SH-SY5Y (cell line): ENCODE data around the gene RAB3C.

Experiments
- GATA2 ChIP-seq: IDR thresholded peaks from 2 replicates; pipeline ENCODE4 v1.6.1; 2011; ENCODE audit warnings: mild to moderate bottlenecking, low read depth, low read length
- GATA3 ChIP-seq: IDR thresholded peaks from 2 replicates; pipeline ENCODE4 v1.6.1; 2011; ENCODE audit warnings: low read depth, mild to moderate bottlenecking, low read length, moderate library complexity

RAB3C gene

DNA sequence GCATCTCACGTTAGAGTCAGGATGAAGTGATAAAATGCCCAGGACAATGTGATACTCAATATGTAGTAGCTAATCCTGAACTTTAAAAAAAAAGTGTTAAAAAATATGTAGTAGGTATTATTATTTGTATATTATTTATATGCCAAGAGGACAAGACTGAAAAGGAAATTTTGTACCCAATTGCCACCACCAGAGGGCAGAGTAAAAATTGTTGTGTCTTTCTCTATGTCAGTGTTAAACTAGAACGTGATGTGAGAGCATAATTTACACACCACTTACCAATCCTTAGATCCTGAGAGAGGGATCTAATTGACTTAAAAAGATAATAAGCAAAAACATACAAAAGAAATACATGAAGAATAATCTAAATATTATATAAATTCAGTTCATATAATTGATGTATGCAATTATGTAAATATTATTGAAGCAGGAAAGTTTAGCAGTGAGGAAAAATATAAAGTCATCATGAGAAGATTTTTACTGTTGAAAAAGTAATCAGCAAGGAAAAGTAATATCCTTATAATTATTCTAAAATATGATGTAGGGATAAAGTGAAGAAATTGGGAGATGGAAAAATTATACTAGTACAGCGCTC is 288.9 kb downstream of the RAB3C start:
- no peak for TF ChIP-seq GATA2
- no peak for TF ChIP-seq GATA3

DNA sequence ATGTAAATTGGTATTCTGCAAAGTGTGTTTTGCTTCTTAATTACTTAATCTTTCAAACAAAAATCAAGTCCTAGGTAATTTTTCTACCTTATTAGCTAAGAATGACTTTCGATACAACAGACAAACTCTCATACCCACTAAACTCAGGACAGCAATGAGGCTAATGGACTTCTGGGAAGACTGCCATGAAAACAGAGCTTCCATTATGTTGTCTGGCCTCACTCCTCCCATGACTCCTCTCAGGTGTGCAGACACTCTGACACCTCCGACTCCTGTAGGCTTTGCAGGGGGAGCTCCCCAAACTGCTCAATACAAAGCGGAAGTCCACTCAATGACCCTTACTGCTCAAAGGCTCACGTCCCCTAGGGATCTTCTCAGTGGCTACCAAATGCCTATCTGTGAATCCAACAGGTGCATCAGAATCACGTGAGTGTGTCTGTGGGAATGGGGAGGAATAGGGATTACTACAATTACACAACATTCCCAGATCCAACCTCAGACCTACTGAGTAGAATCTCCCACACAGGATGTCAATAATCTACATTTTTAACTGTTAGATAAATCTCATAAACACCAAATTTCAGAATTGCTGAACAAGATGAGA is 289.9 kb downstream of the RAB3C start:
- no peak for TF ChIP-seq GATA3
- no peak for TF ChIP-seq GATA2

DNA sequence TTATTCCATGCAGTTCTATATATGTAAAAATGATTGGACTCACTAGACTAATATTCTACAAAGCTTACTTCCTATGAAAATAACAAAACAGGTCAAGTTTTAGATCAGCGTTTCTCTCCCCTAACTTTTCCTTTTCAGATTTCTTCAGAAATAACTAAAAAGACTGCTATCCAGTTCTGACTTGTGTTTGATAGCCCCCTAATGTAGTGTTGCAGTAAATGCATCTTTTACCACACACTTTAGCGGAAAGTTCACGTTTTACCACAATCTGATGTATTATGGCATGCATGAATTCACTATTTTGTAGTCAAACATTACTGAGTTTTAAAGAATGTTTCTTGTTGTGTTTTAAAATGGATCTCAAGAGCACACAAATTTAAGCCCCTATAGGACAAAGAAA is 292.7 kb downstream of the RAB3C start:
- TF ChIP-seq GATA2 (no peak), GATA3 (no peak)

DNA sequence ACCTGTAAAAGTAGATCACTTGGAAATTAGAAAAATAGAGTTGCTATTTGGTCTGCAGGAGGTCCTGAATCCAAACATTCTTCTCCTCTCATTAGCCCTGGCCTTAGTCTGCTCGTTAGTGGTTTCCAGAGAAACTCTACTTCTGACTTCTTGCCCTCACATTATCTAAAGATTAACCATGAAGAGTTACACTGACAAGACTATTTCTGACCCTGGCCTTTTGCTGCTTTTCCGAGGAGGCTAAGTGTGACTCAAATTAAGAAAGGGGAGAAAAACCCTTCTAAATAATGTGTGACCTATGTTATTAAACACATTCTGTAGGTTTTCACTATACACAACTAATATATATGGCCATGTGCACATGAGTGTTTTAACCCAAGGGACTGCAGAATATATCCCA is 302.4 kb downstream of the RAB3C start:
- TF ChIP-seq GATA2, result no peak
- no peak for TF ChIP-seq GATA3

DNA sequence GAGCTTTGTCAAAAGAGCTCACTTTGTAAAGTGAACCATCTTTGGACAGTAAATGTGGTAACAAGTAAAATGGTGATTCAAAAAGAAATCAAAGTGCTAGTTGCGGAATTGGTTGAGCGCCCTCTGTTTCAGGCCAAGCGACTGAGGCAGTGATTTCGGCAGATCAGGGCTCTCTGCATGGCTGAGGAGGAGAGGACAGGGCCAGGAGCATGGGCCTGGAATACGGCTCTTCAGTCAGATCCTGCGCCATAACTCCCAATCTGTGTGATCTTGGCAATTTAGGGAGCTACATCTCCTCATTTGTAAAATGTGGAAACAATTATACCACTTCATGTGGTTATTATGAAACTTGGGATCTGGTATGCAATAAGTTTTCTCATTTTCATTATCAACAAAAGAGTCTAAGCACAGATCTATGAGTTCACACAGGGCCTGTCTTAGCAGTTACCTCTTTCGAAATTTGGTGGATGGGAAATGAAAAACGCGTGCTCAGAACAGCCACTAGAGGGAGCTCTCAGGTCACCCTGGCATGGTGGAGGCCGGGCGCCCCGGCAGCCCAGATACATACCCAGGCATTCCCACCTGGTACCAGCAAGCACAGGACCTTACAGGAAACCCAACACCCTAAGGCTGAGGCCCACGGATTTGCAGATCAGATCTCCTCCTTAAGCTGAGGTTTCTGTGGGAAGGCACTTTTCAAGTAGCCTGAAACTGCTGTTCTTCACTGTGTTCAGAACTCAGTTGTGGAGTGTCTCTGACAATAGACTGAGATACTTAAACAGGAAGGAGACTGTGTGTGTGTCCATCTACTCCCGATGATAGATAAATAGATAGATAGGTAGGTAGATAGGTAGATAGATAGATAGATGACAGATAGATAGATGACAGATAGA is 303.7 kb downstream of the RAB3C start:
- no peak for TF ChIP-seq GATA3
- no peak for TF ChIP-seq GATA2

DNA sequence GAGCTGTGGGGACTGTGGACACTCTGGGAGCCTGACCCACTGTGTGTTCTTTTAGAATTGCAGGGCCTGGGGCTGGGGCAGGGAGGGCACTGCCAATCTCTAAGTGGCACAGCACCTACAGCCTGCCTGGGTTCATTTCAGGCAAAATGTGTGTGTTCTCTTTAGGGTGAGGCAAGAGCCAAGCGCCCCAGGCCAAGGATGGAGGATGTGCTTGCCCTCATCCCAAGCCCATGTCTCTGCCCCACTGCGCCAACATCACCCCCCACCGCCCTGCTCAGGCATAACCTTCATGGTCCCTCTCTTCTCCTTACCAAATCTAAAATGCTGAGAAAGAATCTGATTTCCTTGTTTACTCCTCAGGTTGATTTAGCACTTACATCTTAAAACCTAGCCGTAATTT is 304.4 kb downstream of the RAB3C start:
- TF ChIP-seq GATA2 (no peak), GATA3 (no peak)

DNA sequence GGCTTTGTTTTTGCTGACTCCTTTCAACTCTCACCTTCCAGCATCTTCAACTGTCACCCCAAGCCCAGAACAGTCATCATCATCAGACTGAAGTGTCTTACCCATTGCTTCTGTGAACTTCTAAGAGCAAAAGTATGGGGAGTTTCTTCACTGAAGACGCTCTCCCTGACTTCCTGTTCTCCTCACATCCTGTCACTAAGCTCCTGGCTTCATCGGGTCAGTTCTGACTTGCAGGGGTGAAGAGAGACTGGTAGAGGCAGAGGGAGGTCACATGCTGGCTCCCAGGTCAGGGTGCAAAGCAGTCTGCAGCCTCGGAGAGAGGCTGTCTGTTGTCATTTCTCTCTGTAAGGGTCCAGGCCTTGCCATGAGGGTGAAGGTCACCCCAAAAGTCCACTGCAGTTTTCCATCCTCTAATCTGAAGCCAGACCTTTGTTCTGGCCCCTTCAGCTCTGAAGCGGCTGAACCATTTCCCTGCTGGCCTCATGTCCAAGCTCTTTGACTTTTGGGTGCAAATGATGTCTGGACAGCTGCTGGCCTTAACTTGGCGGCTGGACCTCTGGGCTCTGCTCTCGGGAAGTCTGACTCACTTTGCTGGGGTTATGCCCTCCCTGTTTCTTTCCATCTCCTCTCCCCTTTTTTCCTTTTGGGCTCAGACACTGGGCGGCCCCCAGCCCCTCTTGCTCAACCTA is 305.0 kb downstream of the RAB3C start:
- no peak for TF ChIP-seq GATA2
- no peak for TF ChIP-seq GATA3

DNA sequence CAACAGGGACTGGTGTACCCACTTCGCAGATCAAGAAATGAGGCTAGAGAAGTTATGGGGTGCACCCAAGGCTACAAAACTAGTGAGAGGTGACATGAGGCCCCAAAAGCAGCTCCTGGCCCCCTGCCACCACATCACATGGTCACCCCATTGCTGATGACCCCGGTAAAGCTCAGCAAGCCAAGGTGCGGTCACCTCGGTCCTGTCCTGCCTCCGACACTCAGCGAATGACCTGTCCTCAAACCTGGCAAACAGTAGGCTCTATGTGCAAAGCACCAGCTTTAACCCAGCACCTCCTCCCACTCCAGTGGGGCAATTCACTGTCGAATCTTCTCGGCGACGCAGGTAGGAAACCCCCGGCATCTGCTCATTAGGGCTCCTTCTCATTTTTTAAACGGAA is 307.4 kb downstream of the RAB3C start:
- TF ChIP-seq GATA2 (no peak), GATA3 (no peak)

DNA sequence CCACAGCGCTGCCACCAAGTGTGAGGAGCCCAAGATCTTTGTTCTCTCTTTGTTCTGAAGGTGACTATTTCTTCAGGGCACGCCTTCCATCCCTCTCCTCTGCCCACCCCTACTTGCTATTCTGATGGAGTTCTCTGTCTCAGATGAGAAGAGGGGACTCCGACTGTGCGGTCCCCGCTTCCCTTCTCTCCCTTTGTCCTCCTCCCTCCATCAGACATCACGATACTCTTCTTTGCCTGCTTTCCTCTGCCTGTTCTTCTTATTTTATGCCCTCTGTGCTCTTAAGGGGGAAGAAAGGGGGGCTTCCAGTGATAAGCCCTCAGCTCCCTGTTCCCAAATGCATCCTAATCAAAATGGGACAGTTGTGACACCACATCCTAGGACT is 307.8 kb downstream of the RAB3C start:
- no peak for TF ChIP-seq GATA2
- TF ChIP-seq GATA3, result no peak

DNA sequence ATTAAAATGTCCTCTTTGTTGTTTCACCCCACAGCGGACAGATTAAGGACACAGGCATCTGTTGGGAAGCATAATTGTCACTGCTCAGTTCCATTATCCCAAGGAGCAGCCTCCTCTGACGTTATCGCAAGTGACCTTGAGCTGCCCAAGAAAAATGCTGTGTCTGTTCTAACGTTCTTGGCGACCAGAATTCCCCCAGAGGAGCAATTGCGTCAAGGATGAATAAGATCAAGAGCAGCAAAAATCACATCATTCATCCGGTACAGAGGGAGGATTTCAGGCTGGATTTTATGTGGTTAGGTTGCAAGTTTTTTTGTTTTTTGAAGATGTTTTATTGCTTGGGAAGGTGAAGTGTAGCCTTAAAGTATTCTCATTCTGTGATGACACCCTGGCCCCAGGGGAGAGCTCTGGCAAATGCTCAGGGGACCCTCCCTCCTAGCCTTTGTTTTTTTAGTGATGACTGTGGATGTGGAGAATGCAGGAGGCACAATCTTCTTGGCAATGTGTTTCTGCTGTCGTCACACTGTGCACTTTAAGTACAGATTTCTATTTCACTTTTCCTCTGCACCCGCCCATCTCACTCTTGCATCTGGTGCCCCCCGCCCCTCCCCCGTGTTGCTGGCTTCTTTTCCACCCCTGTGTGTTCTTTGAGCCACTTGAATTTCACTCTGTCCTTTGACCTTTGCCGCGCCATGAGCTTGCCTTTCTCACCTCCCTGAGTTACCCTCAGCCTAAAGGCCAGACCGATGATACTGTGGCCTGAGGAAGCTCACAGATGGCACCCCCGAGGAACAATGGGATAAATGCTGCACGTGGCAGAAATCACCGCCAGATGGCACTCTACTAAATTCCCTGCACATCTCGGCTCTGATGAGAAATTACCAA is 308.5 kb downstream of the RAB3C start:
- TF ChIP-seq GATA2 (no peak), GATA3 (no peak)

DNA sequence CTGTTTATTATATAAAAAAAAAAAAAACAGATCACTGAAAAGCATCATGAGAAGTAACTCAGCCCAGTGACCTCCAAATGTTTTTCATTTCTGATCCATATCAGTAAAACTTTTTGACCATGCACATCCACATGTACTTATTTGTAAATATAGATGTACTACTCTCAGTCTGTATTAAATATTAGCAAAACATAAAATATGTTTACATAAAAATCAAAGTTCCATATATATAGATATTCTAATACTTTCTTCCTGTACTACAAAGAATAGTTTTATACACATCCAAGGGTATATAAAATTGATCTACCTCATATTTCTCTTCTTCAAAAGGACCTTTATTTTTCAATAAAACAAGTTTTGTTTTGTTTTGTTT is 309.1 kb downstream of the RAB3C start:
- no peak for TF ChIP-seq GATA2
- TF ChIP-seq GATA3, result no peak

DNA sequence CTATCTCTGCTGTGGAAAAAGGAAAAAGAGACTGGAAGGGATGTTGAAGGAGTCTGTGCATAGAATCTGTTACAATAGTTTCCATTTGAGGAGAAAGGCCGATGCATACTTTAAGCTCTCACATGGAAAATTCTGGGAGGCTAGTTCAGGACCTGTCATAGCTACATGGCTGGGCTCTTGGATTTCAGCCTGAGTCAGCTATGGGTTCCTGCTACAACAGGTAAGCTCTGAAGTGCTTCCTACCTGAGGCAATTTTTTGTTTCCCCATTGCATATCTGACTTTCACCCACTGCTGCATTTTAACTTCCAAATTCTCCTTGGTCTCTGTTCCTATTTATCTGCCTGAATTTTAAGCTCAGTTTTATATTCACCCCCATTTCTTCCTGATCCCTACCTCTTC is 310.7 kb downstream of the RAB3C start:
- TF ChIP-seq GATA3 (no peak), GATA2 (no peak)

DNA sequence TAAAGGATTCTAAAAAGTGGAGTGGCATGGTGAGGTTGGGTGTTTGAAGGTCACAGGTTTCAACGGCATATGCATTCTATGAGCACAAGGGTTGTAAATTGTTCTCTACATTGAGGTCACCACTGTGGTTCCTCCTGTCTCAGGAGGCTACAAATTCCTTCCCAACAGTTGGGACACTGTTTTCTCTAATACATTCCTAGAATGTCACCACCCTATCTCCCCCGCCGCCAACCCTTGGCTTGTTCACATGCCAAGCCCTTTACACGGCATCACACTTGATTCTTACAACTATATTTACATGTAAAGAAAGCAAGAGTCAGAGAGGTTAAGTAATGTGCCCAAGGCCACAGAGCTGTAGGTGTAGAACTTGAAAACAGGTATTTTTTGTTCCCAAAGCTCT is 315.1 kb downstream of the RAB3C start:
- no peak for TF ChIP-seq GATA3
- no peak for TF ChIP-seq GATA2

DNA sequence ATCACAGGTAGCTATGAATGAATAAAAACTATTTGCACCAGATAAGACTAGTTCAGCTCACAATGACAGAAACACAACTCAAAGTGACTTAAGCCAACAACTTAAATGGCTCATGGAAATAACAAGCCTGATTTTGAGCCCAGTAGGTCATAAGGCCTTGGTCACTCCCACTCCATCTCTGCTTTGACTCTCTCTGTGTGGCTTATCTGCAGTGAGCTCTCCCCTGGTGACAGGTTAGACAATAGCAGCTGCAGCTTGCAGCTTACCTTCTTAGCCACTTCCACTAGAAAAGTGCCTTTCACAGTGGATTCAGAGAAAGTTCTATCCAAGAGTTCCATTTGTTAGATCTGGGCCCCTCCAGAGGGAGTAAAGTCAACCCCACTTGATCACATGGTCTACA is 315.7 kb downstream of the RAB3C start:
- TF ChIP-seq GATA2 (no peak), GATA3 (no peak)

DNA sequence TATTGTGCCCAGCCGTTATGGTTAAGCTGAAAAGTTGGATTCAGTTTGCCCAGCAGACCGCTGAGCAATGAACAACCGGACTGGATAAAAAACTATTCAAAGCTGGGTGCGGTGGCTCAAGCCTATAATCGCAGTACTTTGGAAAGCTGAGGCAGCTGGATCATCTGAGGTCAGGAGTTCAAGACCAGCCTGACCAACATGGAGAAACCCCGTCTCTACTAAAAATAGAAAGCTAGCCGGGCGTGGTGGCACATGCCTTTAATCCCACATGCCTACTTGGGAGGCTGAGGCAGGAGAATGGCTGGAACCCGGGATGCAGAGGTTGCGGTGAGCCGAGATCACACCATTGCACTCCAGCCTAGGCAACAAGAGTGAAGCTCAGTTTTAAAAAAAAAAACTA is 318.4 kb downstream of the RAB3C start:
- TF ChIP-seq GATA3 (no peak), GATA2 (no peak)
